Thymus (tissue), 11 donors: ENCODE results near the gene TRPV3. TPM values are rescaled to one million over a fixed set of nuclear protein-coding genes. Genes with fewer than 3 reads are reported as not detected.
"Not testable (repeated sequence)": the region's sequence is repeated elsewhere in the genome, so short reads cannot be mapped to it uniquely, and the experiment has no call there.

ENCODE experiments used
- DNase-seq, 9 donors: peaks; one replicate each; pipeline ENCODE4 v3.0.0-alpha.2; 2013; ENCODE audit warnings: low spot score in 9 of 9, low read depth in 6 of 9, missing footprints in 1 of 9
- H3K27ac ChIP-seq, 2 donors: one replicate each; pipeline ENCODE4 v1.5.1; 2013; ENCODE audit warnings: control low read depth in 1 of 2, low read depth in 1 of 2, low read length in 1 of 2, mild to moderate bottlenecking in 1 of 2, moderate library complexity in 1 of 2
- H3K27me3 ChIP-seq, 2 donors: one replicate each; pipeline ENCODE4 v1.5.1; 2013; ENCODE audit warnings: low read length in 1 of 2; ENCODE audit not compliant: control insufficient read depth in 2 of 2, insufficient read depth in 1 of 2
- H3K36me3 ChIP-seq, 2 donors: one replicate each; pipeline ENCODE4 v1.5.1; 2013; ENCODE audit warnings: low read length in 1 of 2, mild to moderate bottlenecking in 1 of 2, moderate library complexity in 1 of 2; ENCODE audit not compliant: control insufficient read depth in 2 of 2, insufficient read depth in 2 of 2
- H3K4me1 ChIP-seq, 2 donors: one replicate each; pipeline ENCODE4 v1.5.1; 2013; ENCODE audit warnings: low read length in 2 of 2; ENCODE audit not compliant: control insufficient read depth in 2 of 2, insufficient read depth in 2 of 2
- H3K4me3 ChIP-seq, 2 donors: one replicate each; pipeline ENCODE4 v1.5.1; 2013; ENCODE audit warnings: low read length in 2 of 2, control low read depth in 1 of 2, mild to moderate bottlenecking in 1 of 2
- H3K9me3 ChIP-seq, 2 donors: one replicate each; pipeline ENCODE4 v1.5.1; 2013; ENCODE audit warnings: low read length in 1 of 2, mild to moderate bottlenecking in 1 of 2; ENCODE audit not compliant: control insufficient read depth in 2 of 2, insufficient read depth in 1 of 2
- WGBS: extraction: QIAGEN DNeasy Blood & Tissue Kit; methylation state at CpG from one replicate; pipeline ENCODE4 v1.1.7; 2013; 5-methylcytosine and 5-hydroxymethylcytosine counted together
- polyA plus RNA-seq: library from polyadenylated mRNA; stranded (reverse); fragments of 200-250 nt; gene quantifications from one replicate; pipeline ENCODE4 v1.2.3, GENCODE V29; 2013
- total RNA-seq: library from RNA; stranded (reverse); fragments of 120-200 nt; gene quantifications from one replicate; pipeline ENCODE4 v1.2.4, GENCODE V29; 2013
- donor health status: healthy.

The TRPV3 gene
- total and polyA plus RNA-seq, 2 donors: 0.38 to 0.98 TPM

DNA sequence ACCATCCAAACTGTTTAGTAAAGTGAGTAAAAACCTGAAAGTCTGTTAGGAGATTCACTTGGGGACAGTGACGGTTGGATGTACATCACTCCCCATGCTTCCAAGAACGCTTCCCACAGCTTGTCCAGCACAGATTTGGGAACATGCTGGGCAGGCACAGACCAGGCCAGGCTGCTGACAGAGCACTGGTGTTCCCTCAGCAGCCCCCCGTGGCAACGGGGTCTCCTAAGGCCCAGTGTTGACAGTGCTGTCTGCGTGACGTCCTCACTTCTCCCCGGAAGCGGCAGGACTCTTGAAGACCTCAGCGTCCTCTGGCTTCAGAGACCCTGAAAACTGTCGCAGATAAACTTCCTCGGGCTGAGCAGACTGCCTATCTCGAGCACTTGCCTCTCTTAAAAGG, 8.9 kb upstream of the TRPV3 start:
- Histone ChIP-seq H3K9me3 (no peaks in the 10 kb centered on the region), H3K4me1 (no peaks in the 10 kb centered on the region), H3K36me3 (peaks cover 1 to 6% of the 10 kb centered on the region in 2 donors), H3K27ac (no peak overlapping the region), H3K4me3 (no peak overlapping the region), H3K27me3 (no peaks in the 10 kb centered on the region)
- no peak for DNase-seq
- 98% methylated on average over 12 of the region's 12 CpGs for WGBS

DNA sequence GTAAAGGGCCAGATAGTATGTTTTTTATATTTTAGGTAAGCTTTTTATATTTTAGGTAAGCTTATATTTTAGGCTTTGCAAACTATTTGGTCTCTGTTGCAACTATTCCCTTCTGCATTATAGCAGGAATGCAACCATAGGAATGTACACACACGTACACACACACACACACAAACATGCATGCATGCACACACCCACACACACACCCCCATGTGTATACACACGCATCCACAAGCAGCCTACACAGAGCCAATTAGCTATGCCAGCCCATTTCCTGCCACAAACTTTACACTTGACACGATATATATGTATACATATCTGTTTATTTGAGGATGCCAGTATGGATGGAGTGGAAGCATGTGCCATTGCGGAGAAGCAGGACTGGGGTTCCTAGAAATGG, 7.5 kb upstream of the TRPV3 start:
- Histone ChIP-seq H3K27me3 (no peaks in the 10 kb centered on the region), H3K27ac (no peak overlapping the region), H3K36me3 (no peaks in the 10 kb centered on the region), H3K4me3 (no peak overlapping the region), H3K4me1 (no peaks in the 10 kb centered on the region), H3K9me3 (no peaks in the 10 kb centered on the region)
- no peak for DNase-seq
- WGBS: 96% methylated on average over 4 of the region's 4 CpGs

GRCh38 chr17:3564241-3564640, 6.6 kb upstream of the TRPV3 start:
- H3K9me3 ChIP-seq, H3K27me3 ChIP-seq, H3K36me3 ChIP-seq, H3K4me3 ChIP-seq, H3K4me1 ChIP-seq, H3K27ac ChIP-seq, DNase-seq: not testable (repeated sequence)
- 97% methylated on average over 28 of the region's 28 CpGs for WGBS

- DNase-seq: no peak
- H3K36me3 ChIP-seq: no peaks in the 10 kb centered on the region
- no peaks in the 10 kb centered on the region for H3K9me3 ChIP-seq
- no peak overlapping the region for H3K4me3 ChIP-seq
- peaks cover 0 to 7% of the 10 kb centered on the region in 2 donors for H3K4me1 ChIP-seq
- no peak overlapping the region for H3K27ac ChIP-seq
- H3K27me3 ChIP-seq: peaks cover 0 to 7% of the 10 kb centered on the region in 2 donors
- 97% methylated on average over 9 of the region's 9 CpGs for WGBS
These were observed 1.6 kb upstream of the TRPV3 start for GRCh38 chr17:3559270-3559645.

- Histone ChIP-seq H3K4me1 (peaks cover 0 to 7% of the 10 kb centered on the region in 2 donors), H3K27ac (peak overlapping the region in 1 of 2 donors; percentile 73), H3K9me3 (no peaks in the 10 kb centered on the region), H3K27me3 (peaks cover 0 to 7% of the 10 kb centered on the region in 2 donors), H3K36me3 (no peaks in the 10 kb centered on the region), H3K4me3 (no peak overlapping the region)
- peak in 1 of 9 donors; percentile 54 for DNase-seq
- 59% methylated on average over 25 of the region's 25 CpGs for WGBS
These were observed 1.1 kb upstream of the TRPV3 start for GRCh38 chr17:3558603-3559269.

DNA sequence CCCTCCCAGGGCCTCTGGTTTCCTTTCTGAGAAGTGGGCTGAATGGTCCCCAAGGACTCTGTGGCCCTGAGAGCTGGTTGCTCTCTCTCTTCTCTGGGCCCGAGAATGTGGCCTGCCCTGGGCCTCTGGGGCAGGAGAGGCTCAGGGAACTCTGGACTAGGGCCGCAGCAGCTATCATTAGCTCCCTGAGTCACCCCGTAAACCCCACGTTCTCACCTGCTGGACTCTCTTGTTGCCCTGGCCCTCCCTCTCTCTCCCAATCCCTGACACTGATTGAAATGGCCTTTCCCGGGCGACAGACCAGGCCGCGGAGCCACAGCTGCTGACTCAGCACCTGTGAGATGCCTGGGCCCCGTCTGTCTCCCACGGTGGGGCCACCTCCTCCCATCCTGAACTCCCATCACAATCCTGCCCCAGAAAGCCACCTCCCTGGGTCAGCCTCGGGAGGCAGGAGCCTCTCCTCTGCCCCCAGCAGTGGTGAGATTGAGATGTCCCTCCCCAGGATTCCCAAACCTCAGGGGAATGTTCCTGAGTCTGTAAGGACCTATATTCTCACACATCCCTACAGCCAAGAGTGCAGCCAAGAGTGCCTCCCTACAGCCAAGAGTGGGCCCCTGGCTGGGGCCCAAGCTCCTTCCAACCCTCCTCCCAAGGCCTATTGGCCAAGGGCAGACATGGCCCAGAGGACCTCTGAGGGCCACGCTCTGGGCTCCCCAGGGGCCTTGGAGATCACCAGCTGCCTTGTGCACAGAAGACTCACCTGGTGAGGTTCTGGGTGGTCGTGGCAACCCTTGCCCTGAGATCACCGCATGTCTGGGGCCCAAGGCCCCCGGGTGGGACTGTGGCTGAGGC, 470 bp downstream of the TRPV3 start:
- Histone ChIP-seq H3K36me3 (no peaks in the 10 kb centered on the region), H3K4me3 (no peak overlapping the region), H3K27ac (no peak overlapping the region), H3K4me1 (peaks cover 0 to 7% of the 10 kb centered on the region in 2 donors), H3K27me3 (peaks cover 0 to 7% of the 10 kb centered on the region in 2 donors), H3K9me3 (no peaks in the 10 kb centered on the region)
- WGBS: 90% methylated on average over 15 of the region's 15 CpGs
- DNase-seq: no peak

GRCh38 chr17:3556239-3556915, 1.2 kb downstream of the TRPV3 start:
- H3K27me3 ChIP-seq: peaks cover 0 to 7% of the 10 kb centered on the region in 2 donors
- peaks cover 0 to 7% of the 10 kb centered on the region in 2 donors for H3K4me1 ChIP-seq
- no peak overlapping the region for H3K4me3 ChIP-seq
- H3K9me3 ChIP-seq: no peaks in the 10 kb centered on the region
- WGBS: 95% methylated on average over 19 of the region's 19 CpGs
- no peaks in the 10 kb centered on the region for H3K36me3 ChIP-seq
- no peak for DNase-seq
- no peak overlapping the region for H3K27ac ChIP-seq

GRCh38 chr17:3555189-3555796, 2.3 kb downstream of the TRPV3 start:
- H3K27ac ChIP-seq: no peak overlapping the region
- peaks cover 0 to 7% of the 10 kb centered on the region in 2 donors for H3K27me3 ChIP-seq
- no peaks in the 10 kb centered on the region for H3K9me3 ChIP-seq
- no peaks in the 10 kb centered on the region for H3K36me3 ChIP-seq
- 93% methylated on average over 10 of the region's 10 CpGs for WGBS
- DNase-seq: no peak
- peaks cover 0 to 7% of the 10 kb centered on the region in 2 donors for H3K4me1 ChIP-seq
- H3K4me3 ChIP-seq: no peak overlapping the region
